ENCODE measurements around the gene EPHB2. TPM values are rescaled to one million over a fixed set of nuclear protein-coding genes. Genes with fewer than 3 reads are reported as not detected.

EPHB2 gene
- total and polyA plus RNA-seq, 2 donors from 2014 or later: 3.0 to 9.5 TPM

GRCh38 chr1:22767852-22768251 is 57.2 kb downstream of the EPHB2 start:
- Histone ChIP-seq H3K27me3 (ENCODE audit: control insufficient read depth, insufficient read depth, low read length) (no peaks in the 10 kb centered on the region), H3K27ac (ENCODE audit: low read depth in 2 of 2, low read length in 2 of 2) (no peak overlapping the region), H3K4me1 (ENCODE audit: control insufficient read depth in 2 of 3, insufficient read depth in 2 of 3, low read depth in 1 of 3, low read length in 3 of 3) (no peaks in the 10 kb centered on the region), H3K36me3 (ENCODE audit: control insufficient read depth in 2 of 3, insufficient read depth in 3 of 3, low read length in 3 of 3) (no peaks in the 10 kb centered on the region), H3K9ac (ENCODE audit: low read length in 3 of 3) (no peak overlapping the region), H3K4me3 (ENCODE audit: low read length in 3 of 3) (no peak overlapping the region), H3K9me3 (ENCODE audit: control insufficient read depth in 2 of 3, insufficient read depth in 1 of 3, low read length in 3 of 3) (no peaks in the 10 kb centered on the region)
- intact Hi-C loops (cut with DNase I): no loop called here
- DNase-seq: no peak
- FAIRE-seq: no peak
- no peak for TF ChIP-seq CTCF (IDR thresholded peaks at IDR 0.05; ENCODE audit: borderline replicate concordance, extremely low read depth, insufficient read depth)

- intact Hi-C loops (cut with DNase I): no loop called here
- H3K9ac ChIP-seq (ENCODE audit: low read length in 3 of 3): no peak overlapping the region
- FAIRE-seq: no peak
These were observed 59.3 kb downstream of the EPHB2 start for GRCh38 chr1:22769932-22770331.

GRCh38 chr1:22772014-22772413 is 61.4 kb downstream of the EPHB2 start:
- Histone ChIP-seq H3K36me3 (ENCODE audit: control insufficient read depth in 2 of 3, insufficient read depth in 3 of 3, low read length in 3 of 3) (no peaks in the 10 kb centered on the region), H3K27ac (ENCODE audit: low read depth in 2 of 2, low read length in 2 of 2) (no peak overlapping the region), H3K9me3 (ENCODE audit: control insufficient read depth in 2 of 3, insufficient read depth in 1 of 3, low read length in 3 of 3) (no peaks in the 10 kb centered on the region), H3K4me1 (ENCODE audit: control insufficient read depth in 2 of 3, insufficient read depth in 2 of 3, low read depth in 1 of 3, low read length in 3 of 3) (peaks cover 0 to 3% (median 0%) of the 10 kb centered on the region in 3 donors), H3K27me3 (ENCODE audit: control insufficient read depth, insufficient read depth, low read length) (no peaks in the 10 kb centered on the region), H3K9ac (ENCODE audit: low read length in 3 of 3) (no peak overlapping the region), H3K4me3 (ENCODE audit: low read length in 3 of 3) (no peak overlapping the region)
- intact Hi-C loops (cut with DNase I): no loop called here
- DNase-seq (peak in 4 of 5 donors; percentile 93 to 95 (median 94)), FAIRE-seq (no peak)
- TF ChIP-seq CTCF (IDR thresholded peaks at IDR 0.05; ENCODE audit: borderline replicate concordance, extremely low read depth, insufficient read depth): no peak

More at GRCh38 chr1:22769932-22770331, 59.3 kb downstream of the EPHB2 start:
- H3K36me3 ChIP-seq (ENCODE audit: control insufficient read depth in 2 of 3, insufficient read depth in 3 of 3, low read length in 3 of 3): no peaks in the 10 kb centered on the region
- no peak for DNase-seq
- H3K9me3 ChIP-seq (ENCODE audit: control insufficient read depth in 2 of 3, insufficient read depth in 1 of 3, low read length in 3 of 3): no peaks in the 10 kb centered on the region
- no peak overlapping the region for H3K4me3 ChIP-seq (ENCODE audit: low read length in 3 of 3)
- H3K27ac ChIP-seq (ENCODE audit: low read depth in 2 of 2, low read length in 2 of 2): no peak overlapping the region
- peaks cover 0 to 3% (median 0%) of the 10 kb centered on the region in 3 donors for H3K4me1 ChIP-seq (ENCODE audit: control insufficient read depth in 2 of 3, insufficient read depth in 2 of 3, low read depth in 1 of 3, low read length in 3 of 3)
- TF ChIP-seq CTCF (IDR thresholded peaks at IDR 0.05; ENCODE audit: borderline replicate concordance, extremely low read depth, insufficient read depth): no peak
- H3K27me3 ChIP-seq (ENCODE audit: control insufficient read depth, insufficient read depth, low read length): no peaks in the 10 kb centered on the region

All from kidney (tissue), 14 donors.